HG03354 (cell line): ENCODE results near the gene P2RX3.

ENCODE experiments used
- ATAC-seq: cut with Tn5 transposase; IDR thresholded peaks from one replicate; pipeline ENCODE4 v1.9.1; 2021; ENCODE audit warnings: mild to moderate bottlenecking; ENCODE audit not compliant: unreplicated experiment, poor library complexity, severe bottlenecking

The P2RX3 gene

GRCh38 chr11:57363131-57364080, 25.3 kb downstream of the P2RX3 start:
- ATAC-seq, result no peak

GRCh38 chr11:57364851-57365660, 26.9 kb downstream of the P2RX3 start:
- no peak for ATAC-seq

DNA sequence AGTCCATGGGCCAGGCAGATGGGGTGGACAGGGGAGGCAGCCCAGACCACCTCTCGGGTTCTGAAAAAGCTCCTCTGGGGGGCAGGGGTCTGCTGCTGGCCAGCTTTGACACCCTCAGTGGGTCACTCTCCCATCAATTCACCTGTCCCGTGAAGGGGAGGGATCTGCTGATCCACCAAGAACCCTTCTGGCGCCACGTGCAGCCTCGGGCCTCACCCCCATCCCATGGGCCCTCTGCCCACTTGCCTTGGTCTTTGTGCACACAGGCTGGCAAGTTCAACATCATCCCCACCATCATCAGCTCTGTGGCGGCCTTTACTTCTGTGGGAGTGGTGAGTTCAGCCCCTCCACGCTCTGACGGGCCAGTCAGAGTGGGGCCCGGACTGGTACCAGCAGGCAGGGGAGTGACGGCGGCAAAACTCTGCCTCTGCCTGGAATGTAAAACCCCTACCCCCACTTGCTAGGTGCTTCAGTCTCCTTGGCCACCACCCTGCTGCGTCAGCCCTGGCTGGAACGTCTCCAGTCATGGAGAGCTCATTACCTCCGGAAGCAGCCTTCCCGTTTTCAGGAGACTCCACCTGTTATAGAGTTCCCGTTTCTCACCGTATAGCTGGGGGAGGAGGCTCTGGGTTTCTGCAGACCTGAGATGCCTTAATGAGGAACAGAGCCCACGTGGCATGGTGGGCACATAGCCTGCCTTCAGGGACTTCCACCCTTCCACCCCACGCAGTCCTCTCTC, 30.1 kb downstream of the P2RX3 start:
- ATAC-seq, result no peak

GRCh38 chr11:57368845-57369232, 30.7 kb downstream of the P2RX3 start:
- no peak for ATAC-seq

GRCh38 chr11:57370251-57370650, 32.1 kb downstream of the P2RX3 start:
- ATAC-seq, result no peak

- ATAC-seq, result no peak
Measured at GRCh38 chr11:57370941-57371340, 32.8 kb downstream of the P2RX3 start.

GRCh38 chr11:57373146-57373545, 35.0 kb downstream of the P2RX3 start:
- no peak for ATAC-seq

DNA sequence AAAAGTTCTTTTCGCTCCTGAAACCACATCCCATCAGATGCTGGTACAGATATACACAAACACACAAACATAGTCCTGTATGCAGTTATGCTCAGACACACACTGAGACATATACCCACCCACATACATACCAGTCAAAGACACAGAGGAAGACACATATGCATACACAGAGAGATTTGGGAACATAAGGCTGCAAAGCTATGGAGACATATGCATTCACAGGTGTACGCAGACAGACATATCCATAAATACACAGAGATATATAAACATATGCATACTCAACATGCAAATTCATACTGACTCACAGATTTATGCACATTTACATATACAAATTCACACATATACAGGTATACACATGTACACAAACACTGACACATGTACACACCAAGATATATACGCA, 36.8 kb downstream of the P2RX3 start:
- ATAC-seq, result no peak

DNA sequence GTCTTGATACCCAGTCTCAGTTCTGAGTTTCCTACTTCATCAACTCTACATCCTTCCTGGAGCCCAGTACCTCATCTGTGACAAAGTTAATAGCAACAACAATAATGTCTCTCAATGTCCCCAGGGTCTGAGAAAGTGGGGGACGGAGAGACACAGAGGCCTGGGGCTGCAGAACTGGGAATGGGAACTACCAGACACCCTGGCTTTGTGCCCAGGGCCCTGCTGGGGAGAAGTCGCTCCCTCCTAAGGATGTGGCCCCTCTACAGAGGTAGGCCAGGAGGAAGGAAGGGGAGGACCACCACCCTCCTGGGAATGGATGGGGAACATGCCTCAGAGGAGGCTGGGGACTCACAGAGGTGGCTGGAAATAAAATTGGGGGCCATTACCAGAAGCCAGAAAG, 37.3 kb downstream of the P2RX3 start:
- no peak for ATAC-seq

GRCh38 chr11:57376095-57377090, 38.2 kb downstream of the P2RX3 start:
- no peak for ATAC-seq

GRCh38 chr11:57377107-57377506, 39.0 kb downstream of the P2RX3 start:
- no peak for ATAC-seq

DNA sequence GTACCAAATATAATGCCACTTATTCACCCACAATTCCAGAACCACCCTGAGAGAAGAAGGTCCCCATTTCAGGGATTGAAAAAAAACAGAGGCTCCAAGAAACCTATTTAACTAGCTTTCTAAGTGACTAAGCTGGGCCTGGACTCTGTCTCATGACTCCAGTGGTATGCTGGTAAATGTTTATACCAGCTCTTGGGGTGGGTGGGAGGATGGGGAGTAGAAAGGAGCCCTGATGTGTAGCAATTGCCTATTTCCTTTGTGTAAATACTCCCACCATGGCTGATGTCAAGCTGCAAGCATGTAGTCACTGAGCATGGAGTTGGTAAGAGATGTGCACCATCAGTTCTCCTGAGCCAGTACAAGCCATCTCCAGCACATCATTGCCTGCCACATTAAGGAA, 40.0 kb downstream of the P2RX3 start:
- no peak for ATAC-seq

- no peak for ATAC-seq
Measured at GRCh38 chr11:57379732-57380131, 41.6 kb downstream of the P2RX3 start.

- ATAC-seq, result no peak
Measured at GRCh38 chr11:57380975-57381374, 42.8 kb downstream of the P2RX3 start, which contains the start of gene PRG3. Gene PRG3 (minus strand): TSS chr11:57381150. CDS start chr11:57380708, 442 bp downstream.

DNA sequence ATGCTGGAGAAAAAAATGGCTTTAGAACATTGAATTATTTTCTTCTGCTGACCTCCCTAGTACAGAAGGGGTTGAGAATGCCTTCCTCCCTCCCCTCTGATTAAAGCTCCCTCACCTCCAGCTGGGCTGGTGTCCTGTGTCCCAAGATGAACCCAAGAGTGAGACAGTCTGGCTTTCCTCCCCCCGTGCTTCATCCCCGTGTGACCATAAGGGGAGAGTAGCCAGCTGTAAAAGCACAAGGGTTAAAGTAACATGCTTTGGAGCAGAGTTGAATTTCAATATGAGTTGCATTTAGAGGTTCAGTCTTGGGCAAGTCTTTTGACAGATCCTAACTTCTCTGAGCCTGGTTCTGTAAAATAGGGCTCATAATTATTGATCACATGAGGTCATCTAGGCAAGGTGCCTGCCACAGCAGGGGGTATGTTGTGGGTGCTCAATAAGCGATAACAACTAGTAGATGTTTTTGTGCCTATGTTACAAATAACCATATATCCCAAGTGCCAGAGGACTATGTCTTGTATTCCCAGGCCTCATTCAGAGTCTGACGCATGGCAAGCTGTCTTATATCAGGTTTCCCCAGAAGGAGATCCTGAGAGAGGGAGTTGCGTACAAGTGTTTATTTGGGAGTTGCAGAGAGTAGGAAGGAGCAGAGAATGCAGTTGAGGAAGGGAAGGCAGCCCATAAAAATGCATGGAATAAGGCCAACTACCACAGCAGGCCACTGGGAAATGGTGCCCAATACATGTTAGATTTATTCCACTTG, 48.2 kb downstream of the P2RX3 start:
- no peak for ATAC-seq

DNA sequence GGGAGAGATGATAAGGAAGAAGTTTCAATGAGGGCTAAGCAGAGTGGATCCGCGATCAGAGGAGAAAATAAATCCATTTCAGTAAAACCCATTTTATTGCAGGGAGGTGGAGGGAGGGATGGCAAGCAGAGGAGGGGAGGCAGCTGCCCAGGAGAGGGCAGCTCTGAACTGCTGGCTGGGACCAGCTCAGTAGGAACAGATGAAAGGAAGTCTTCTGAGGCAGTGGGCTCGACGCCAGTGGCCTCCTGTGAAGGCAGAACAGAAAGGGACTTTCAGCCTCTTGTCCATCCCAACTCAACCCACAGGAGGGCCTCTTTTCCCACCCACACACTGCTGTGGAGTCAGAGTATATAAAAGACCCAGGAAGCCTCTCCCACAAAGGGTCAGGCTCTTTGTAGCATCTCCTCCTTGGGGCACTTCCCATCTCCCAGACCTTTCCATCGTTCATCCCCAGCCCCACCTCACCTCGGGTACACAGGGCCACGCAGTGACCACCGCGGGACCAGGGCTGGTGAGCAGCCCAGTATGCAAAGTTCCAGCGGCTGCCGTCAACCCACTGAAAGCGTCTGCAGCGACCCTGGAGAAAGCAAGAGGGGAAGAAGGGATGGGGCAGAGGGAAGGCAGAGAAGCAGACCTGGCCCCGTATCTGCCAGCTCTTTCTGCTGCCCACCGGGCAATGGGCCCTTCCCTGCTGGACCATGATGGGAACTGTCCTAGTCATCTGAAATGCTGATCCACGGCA, 49.3 kb downstream of the P2RX3 start:
- no peak for ATAC-seq

DNA sequence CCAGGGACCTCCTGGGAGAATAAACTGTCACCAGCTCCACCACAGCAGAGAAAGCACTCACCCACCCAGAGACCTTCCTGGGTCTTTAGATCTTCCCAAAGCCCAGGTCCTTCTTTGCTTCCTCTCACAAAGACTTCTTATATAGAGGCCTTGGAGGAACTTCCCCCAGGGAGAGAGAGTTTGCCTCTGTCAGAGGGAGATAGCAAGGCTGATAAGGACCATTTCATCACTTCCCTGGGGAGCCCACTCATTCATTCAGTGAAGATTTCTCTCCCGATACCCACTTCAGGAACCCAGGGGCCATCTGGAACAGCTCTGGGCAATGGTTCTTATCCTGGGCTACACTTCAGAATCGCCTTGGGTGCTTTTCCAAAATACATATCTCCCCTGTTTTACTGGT, 52.4 kb downstream of the P2RX3 start, which contains the start of gene PRG2:
PRG2 (minus strand) TSS at position 116 of the 400 bp plus-strand sequence. CDS start 706 bp downstream, outside the sequence.
- ATAC-seq, result no peak
